IMR-90 (cell line): ENCODE data around the gene SERPINA12. TPM values are rescaled to one million over a fixed set of nuclear protein-coding genes. Genes with fewer than 3 reads are reported as not detected.

Experiments used
- ATAC-seq: fragments of 200-7000 bp; cut with Tn5 transposase; 2 replicates; pipeline ENCODE4 v1.9.1; 2020; ENCODE audit warnings: low read depth, mild to moderate bottlenecking, moderate library complexity
- BruUV-seq: library from RNA; stranded (reverse); fragments of 400-500 nt; replicated peaks from 2 replicates; lab custom pipeline; 2021; lab: Mats Ljungman, UMichigan
- CTCF ChIA-PET: fragments of 300-600 bp; formaldehyde crosslinking; extraction: SDS; loops from one replicate; lab custom pipeline; 2021; ENCODE audit warnings: antibody characterized with exemption; lab: Yijun Ruan, JAX
- POLR2A ChIA-PET: fragments of 300-600 bp; sonication (Branson Sonifier 250); formaldehyde crosslinking; loops from one replicate; lab custom pipeline; 2022; ENCODE audit warnings: antibody characterized with exemption; ENCODE audit not compliant: unreplicated experiment; lab: Charles Lee
- DNase-seq: peaks from one replicate; pipeline ENCODE4 v3.0.0; 2013
- H2AFZ ChIP-seq: replicated peaks from 2 replicates; pipeline ENCODE3; 2013; ENCODE audit warnings: low read length, mild to moderate bottlenecking; ENCODE audit not compliant: poor library complexity
- H2AK5ac ChIP-seq: 2 replicates; pipeline ENCODE4 v1.6.1; 2013; ENCODE audit warnings: low read depth, low read length, inconsistent platforms
- H2AK9ac ChIP-seq: replicated peaks from 2 replicates; pipeline ENCODE3; 2013; ENCODE audit warnings: mild to moderate bottlenecking, low read depth, low read length, moderate library complexity; ENCODE audit not compliant: poor library complexity
- H2BK120ac ChIP-seq: 2 replicates; pipeline ENCODE4 v1.6.1; 2013; ENCODE audit warnings: low read depth, low read length, inconsistent platforms
- H2BK15ac ChIP-seq: 3 replicates; pipeline ENCODE4 v1.6.1; 2013; ENCODE audit warnings: low read depth, low read length, inconsistent platforms
- H2BK20ac ChIP-seq: 2 replicates; pipeline ENCODE4 v1.6.1; 2013; ENCODE audit warnings: low read depth, mild to moderate bottlenecking, inconsistent platforms, low read length, moderate library complexity
- H2BK5ac ChIP-seq: 2 replicates; pipeline ENCODE4 v1.6.1; 2013; ENCODE audit warnings: mild to moderate bottlenecking, low read depth, low read length, inconsistent platforms; ENCODE audit not compliant: poor library complexity, severe bottlenecking
- H3K14ac ChIP-seq: replicated peaks from 2 replicates; pipeline ENCODE4 v1.6.1; 2013; ENCODE audit warnings: low read depth, low read length, inconsistent platforms
- H3K18ac ChIP-seq: 2 replicates; pipeline ENCODE4 v1.6.1; 2013; ENCODE audit warnings: low read depth, low read length, control low read depth
- H3K23ac ChIP-seq: 2 replicates; pipeline ENCODE4 v1.6.1; 2013; ENCODE audit warnings: low read depth, low read length, inconsistent platforms
- H3K27ac ChIP-seq: 2 replicates; pipeline ENCODE4 v1.5.1; 2013; ENCODE audit warnings: mild to moderate bottlenecking, control low read depth, low read length; ENCODE audit not compliant: insufficient read depth
- H3K27me3 ChIP-seq: 2 replicates; pipeline ENCODE4 v1.6.1; 2013; ENCODE audit warnings: low read length; ENCODE audit not compliant: control insufficient read depth, insufficient read depth
- H3K36me3 ChIP-seq: 2 replicates; pipeline ENCODE4 v1.6.1; 2013; ENCODE audit warnings: low read length, mixed read lengths; ENCODE audit not compliant: control insufficient read depth, insufficient read depth
- H3K4ac ChIP-seq: 2 replicates; pipeline ENCODE4 v1.6.1; 2013; ENCODE audit warnings: low read depth, low read length, inconsistent platforms
- H3K4me1 ChIP-seq: 2 replicates; pipeline ENCODE4 v1.6.1; 2013; ENCODE audit warnings: low read length, mixed read lengths; ENCODE audit not compliant: control insufficient read depth, insufficient read depth
- H3K4me2 ChIP-seq: 2 replicates; pipeline ENCODE4 v1.6.1; 2013; ENCODE audit warnings: low read depth, mild to moderate bottlenecking, control low read depth, low read length, moderate library complexity
- H3K4me3 ChIP-seq: 2 replicates; pipeline ENCODE4 v1.5.1; 2013; ENCODE audit warnings: low read depth, mild to moderate bottlenecking, control low read depth, low read length, moderate library complexity; ENCODE audit not compliant: insufficient read depth
- H3K56ac ChIP-seq: 2 replicates; pipeline ENCODE4 v1.6.1; 2013; ENCODE audit warnings: low read length, inconsistent platforms; ENCODE audit not compliant: insufficient read depth; ENCODE audit errors: extremely low read depth
- H3K79me1 ChIP-seq, 2 experiments: 2 replicates each; pipeline ENCODE4 v1.6.1; 2013; ENCODE audit warnings: low read length in 2 of 2, inconsistent platforms in 1 of 2, low read depth in 1 of 2
- H3K9ac ChIP-seq: 2 replicates; pipeline ENCODE4 v1.6.1; 2013; ENCODE audit warnings: low read depth, low read length, control low read depth
- H3K9me1 ChIP-seq: 2 replicates; pipeline ENCODE4 v1.6.1; 2013; ENCODE audit warnings: low read length, inconsistent platforms; ENCODE audit not compliant: insufficient read depth
- H3K9me3 ChIP-seq: 2 replicates; pipeline ENCODE4 v1.6.1; 2013; ENCODE audit warnings: low read length; ENCODE audit not compliant: control insufficient read depth, insufficient read depth
- H4K20me1 ChIP-seq: 2 replicates; pipeline ENCODE4 v1.6.1; 2013; ENCODE audit warnings: low read length, inconsistent platforms; ENCODE audit not compliant: insufficient read depth
- H4K5ac ChIP-seq: 2 replicates; pipeline ENCODE4 v1.6.1; 2013; ENCODE audit warnings: mild to moderate bottlenecking, low read depth, low read length, control low read depth
- H4K8ac ChIP-seq, 2 experiments: 2 replicates each; pipeline ENCODE4 v1.6.1; 2013; ENCODE audit warnings: low read depth in 2 of 2, low read length in 2 of 2, control low read depth in 1 of 2, inconsistent platforms in 1 of 2
- H4K91ac ChIP-seq: 2 replicates; pipeline ENCODE4 v1.6.1; 2013; ENCODE audit warnings: low read depth, low read length, inconsistent platforms; ENCODE audit not compliant: insufficient read depth
- BHLHE40 ChIP-seq: fragments of 150-350 bp; IDR thresholded peaks from 2 replicates; pipeline ENCODE4 v1.6.1; 2016; ENCODE audit warnings: mild to moderate bottlenecking, low read depth, low read length
- CEBPB ChIP-seq: IDR thresholded peaks from 2 replicates; pipeline ENCODE4 v1.6.1; 2012; ENCODE audit warnings: low read depth, low read length, improper control_type of control experiment
- CHD1 ChIP-seq: IDR thresholded peaks from 2 replicates; pipeline ENCODE4 v1.6.1; 2012; ENCODE audit warnings: low read depth, low read length, improper control_type of control experiment
- CTCF ChIP-seq: conservative IDR thresholded peaks from 2 replicates; pipeline ENCODE4 v1.5.1; 2012; ENCODE audit warnings: mild to moderate bottlenecking, low read depth, low read length, improper control_type of control experiment
- FOS ChIP-seq: fragments of 150-350 bp; IDR thresholded peaks from 2 replicates; pipeline ENCODE4 v1.6.1; 2016; ENCODE audit warnings: low read depth, low read length
- MAZ ChIP-seq: IDR thresholded peaks from 2 replicates; pipeline ENCODE4 v1.6.1; 2012; ENCODE audit warnings: low read depth, mild to moderate bottlenecking, low read length, improper control_type of control experiment, moderate library complexity, borderline replicate concordance
- MXI1 ChIP-seq: IDR thresholded peaks from 2 replicates; pipeline ENCODE4 v1.6.1; 2012; ENCODE audit warnings: low read depth, mild to moderate bottlenecking, low read length, moderate library complexity, borderline replicate concordance
- POLR2A ChIP-seq: IDR thresholded peaks from 2 replicates; pipeline ENCODE4 v1.6.1; 2012; ENCODE audit warnings: mild to moderate bottlenecking, low read depth, low read length
- RAD21 ChIP-seq: IDR thresholded peaks from 2 replicates; pipeline ENCODE4 v1.6.1; 2012; ENCODE audit warnings: low read length, improper control_type of control experiment
- RCOR1 ChIP-seq: IDR thresholded peaks from 2 replicates; pipeline ENCODE4 v1.6.1; 2012; ENCODE audit warnings: mild to moderate bottlenecking, low read length, improper control_type of control experiment; ENCODE audit not compliant: insufficient replicate concordance
- RFX5 ChIP-seq: IDR thresholded peaks from 2 replicates; pipeline ENCODE4 v1.8.0; 2012; ENCODE audit warnings: low read depth, mild to moderate bottlenecking, low read length, moderate library complexity
- USF2 ChIP-seq: fragments of 150-350 bp; IDR thresholded peaks from 2 replicates; pipeline ENCODE4 v1.6.1; 2017; ENCODE audit warnings: mild to moderate bottlenecking, antibody characterized with exemption, low read length, low read depth
- WGBS, 2 experiments: methylation state at CpG; one replicate each; pipeline versions ENCODE4 v1.1.5 to v1.1.7; 2013; ENCODE audit warnings: missing lambda C conversion rate in 2 of 2; ENCODE audit not compliant: insufficient read length in 1 of 2; ENCODE audit errors: extremely low coverage in 2 of 2; 5-methylcytosine and 5-hydroxymethylcytosine counted together
- dilution Hi-C: fragments of 300-500 bp; cut with HindIII; formaldehyde crosslinking; loops from one replicate; pipeline ENCODE4 v1.14.3; 2018; ENCODE audit warnings: low sequenced_read_pairs; ENCODE audit not compliant: unreplicated experiment
- in situ Hi-C: fragments of 300-500 bp; cut with MboI; formaldehyde crosslinking; loops from 3 replicates; pipeline ENCODE4 v1.14.3; 2019; ENCODE audit warnings: low sequenced_read_pairs, inconsistent platforms, mixed read lengths
- intact Hi-C: fragments of 100-400 bp; cut with micrococcal nuclease; formaldehyde crosslinking; loops from 2 replicates; pipeline ENCODE4 v1.10.0; 2022
- polyA plus RNA-seq, 3 experiments: library from polyadenylated mRNA; depleted of rRNA; stranded (reverse); fragments of >200 nt; gene quantifications; 2 replicates each; pipeline ENCODE4 v1.2.3, GENCODE V29; 2012; ENCODE audit warnings: low replicate concordance in 1 of 3
- total RNA-seq: library from RNA; depleted of rRNA; stranded (reverse); fragments of >200 nt; gene quantifications from 2 replicates; pipeline ENCODE4 v1.2.3, GENCODE V29; 2012

SERPINA12 gene
- total and polyA plus RNA-seq, 2 of the 4 experiments (the other 2 are of a cell fraction) = not detected

GRCh38 chr14:94462219-94462551 is 47.1 kb downstream of the SERPINA12 start:
- Histone ChIP-seq H3K9ac (no peak overlapping the region), H3K27ac (no peak overlapping the region), H3K9me3 (no peaks in the 10 kb centered on the region), H3K9me1 (no peaks in the 10 kb centered on the region), H3K36me3 (no peaks in the 10 kb centered on the region), H4K20me1 (no peaks in the 10 kb centered on the region), H3K4me2 (no peak overlapping the region), H2BK5ac (no peak overlapping the region), H4K91ac (no peak overlapping the region), H3K56ac (no peak overlapping the region), H3K79me1 (no peaks in the 10 kb centered on the region), H2BK120ac (no peak overlapping the region), H3K27me3 (no peaks in the 10 kb centered on the region), H3K14ac (no peak overlapping the region), H2BK20ac (no peak overlapping the region), H2AFZ (no peak overlapping the region), H3K4ac (no peak overlapping the region), H2AK5ac (no peak overlapping the region), H4K8ac (no peak overlapping the region), H2BK15ac (no peak overlapping the region), H3K18ac (no peak overlapping the region), H3K4me1 (no peaks in the 10 kb centered on the region), H3K4me3 (no peak overlapping the region), H2AK9ac (no peak overlapping the region), H4K5ac (no peak overlapping the region), H3K23ac (no peak overlapping the region)
- intact Hi-C loops (no loop called here), in situ Hi-C loops (no loop called here), dilution Hi-C loops (no loop called here)
- POLR2A ChIA-PET = no interaction called here
- BruUV-seq = no TSS peak
- CTCF ChIA-PET = no interaction called here
- no peak for TF ChIP-seq FOS
- no peak for TF ChIP-seq POLR2A
- TF ChIP-seq MAZ = no peak
- TF ChIP-seq RFX5 = no peak
- TF ChIP-seq USF2 = no peak
- no peak for TF ChIP-seq CTCF
- no peak for TF ChIP-seq RAD21
- no peak for TF ChIP-seq MXI1
- no peak for TF ChIP-seq CHD1
- TF ChIP-seq CEBPB = no peak
- TF ChIP-seq BHLHE40 = no peak
- no peak for TF ChIP-seq RCOR1
- ATAC-seq (no peak), DNase-seq (no peak)
- 67% methylated on average over 5 of the region's 6 CpGs; no CpG with 5 or more reads in 1 of the 2 experiments for WGBS, 2 experiments
